LNCAP (cell line): ENCODE results near the gene GLE1.

Experiments used
- CTCF ChIP-seq: fragments of 450-650 bp; IDR thresholded peaks from 2 replicates; pipeline ENCODE4 v1.5.1; 2017; ENCODE audit warnings: mild to moderate bottlenecking

GLE1 gene

DNA sequence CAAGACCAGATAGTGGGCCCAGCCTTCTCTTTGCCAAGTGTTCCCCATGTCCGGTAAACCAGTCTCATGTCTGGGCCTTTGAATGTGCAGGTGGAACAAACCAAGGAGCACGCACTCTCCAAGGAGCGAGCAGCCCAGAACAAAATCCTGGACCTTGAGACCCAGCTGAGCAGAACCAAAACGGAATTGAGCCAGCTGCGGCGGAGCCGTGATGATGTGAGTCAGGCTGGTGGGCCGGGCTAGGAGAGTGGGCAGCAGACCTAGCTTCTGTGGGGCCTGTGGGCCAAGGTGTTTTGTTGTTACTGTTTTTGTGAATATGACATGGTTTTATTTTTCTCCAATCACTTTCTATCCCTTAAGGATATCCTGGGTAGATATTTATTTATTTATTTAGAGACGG lies 5.6 kb upstream of the GLE1 start:
- TF ChIP-seq CTCF: no peak

GRCh38 chr9:128499920-128500319 lies 4.6 kb upstream of the GLE1 start:
- TF ChIP-seq CTCF: no peak

GRCh38 chr9:128503870-128504269 lies 649 bp upstream of the GLE1 start:
- no peak for TF ChIP-seq CTCF

DNA sequence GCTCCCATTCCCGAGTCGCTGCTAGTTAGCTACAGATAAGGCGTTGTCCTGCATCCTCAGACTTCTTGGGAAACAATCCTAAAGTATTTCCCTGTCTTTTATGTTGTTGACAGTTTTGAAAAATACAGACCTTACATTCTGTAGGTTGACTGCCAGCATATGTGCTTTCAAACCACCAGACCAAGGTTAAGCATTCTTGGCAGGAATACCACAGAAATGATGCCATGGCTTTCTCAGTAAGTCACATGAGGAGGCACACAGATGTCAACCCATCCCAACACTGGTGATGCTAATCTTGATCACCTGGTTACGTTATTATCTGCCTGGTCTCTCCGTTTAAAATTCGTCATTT lies 871 bp downstream of the GLE1 start:
- no peak for TF ChIP-seq CTCF

DNA sequence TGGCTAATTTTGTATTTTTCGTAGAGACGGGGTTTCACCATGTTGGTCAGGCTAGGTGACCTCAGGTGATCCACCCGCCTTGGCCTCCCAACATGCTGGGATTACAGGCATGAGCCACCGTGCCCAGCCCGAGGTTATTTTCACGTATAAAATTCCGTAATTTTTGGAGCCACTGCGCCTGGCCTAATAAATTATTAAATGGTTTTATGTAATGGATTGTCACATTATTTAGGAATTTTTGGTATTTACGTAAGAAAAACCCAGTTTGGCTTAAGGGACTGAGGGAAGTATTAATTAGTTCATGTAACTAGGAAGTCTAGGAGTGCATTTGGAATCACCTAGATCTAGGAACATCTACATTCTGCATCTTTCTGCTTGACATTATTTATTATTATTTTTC lies 8.3 kb downstream of the GLE1 start:
- no peak for TF ChIP-seq CTCF

GRCh38 chr9:128521956-128522355 lies 17.4 kb downstream of the GLE1 start:
- TF ChIP-seq CTCF: no peak

- no peak for TF ChIP-seq CTCF
These were observed 18.8 kb downstream of the GLE1 start for GRCh38 chr9:128523199-128523925.

DNA sequence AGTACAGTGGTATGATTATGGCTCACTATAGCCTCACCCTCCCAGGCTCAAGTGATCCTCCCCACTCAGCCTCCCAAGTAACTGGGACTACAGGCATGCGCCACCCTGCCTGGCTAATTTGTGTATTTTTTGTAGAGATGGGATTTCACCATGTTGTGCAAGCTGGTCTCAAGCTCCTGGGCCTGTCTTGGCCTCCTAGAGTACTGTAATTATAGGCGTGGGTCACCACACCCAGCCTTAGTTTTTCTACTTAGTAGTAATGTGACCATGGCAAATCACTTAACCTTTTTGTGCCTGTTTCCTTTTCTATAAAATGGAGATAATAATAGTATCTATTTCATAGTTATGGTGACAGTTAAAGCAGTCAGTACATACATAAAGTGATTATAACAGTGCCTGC lies 22.2 kb downstream of the GLE1 start:
- no peak for TF ChIP-seq CTCF
